ENCODE data around the gene CD160. TPM values are rescaled to one million over a fixed set of nuclear protein-coding genes. Genes with fewer than 3 reads are reported as not detected.

Gene CD160
- total RNA-seq, 1 experiment from 2014 or later = not detected

Other genes with a start within 250 kb of the CD160 start
- 14.1 and 19.8 TPM in 2 replicates for gene GPR89A, start 111.5 kb upstream of the CD160 start, total RNA-seq (2014; rRNA removed; shearing (Covaris generic))
- gene PDZK1, start 12.1 kb upstream of the CD160 start, total RNA-seq (2014; rRNA removed; shearing (Covaris generic)) = 7.9 and 8.2 TPM in 2 replicates
- gene RNF115, start 104.6 kb downstream of the CD160 start, total RNA-seq (2014; rRNA removed; shearing (Covaris generic)) = 6.5 and 9.9 TPM in 2 replicates
- 14.8 and 19.7 TPM in 2 replicates for gene POLR3C, start 104.7 kb downstream of the CD160 start, total RNA-seq (2014; rRNA removed; shearing (Covaris generic))
- 0.63 and 1.6 TPM in 2 replicates for gene NUDT17, start 126.1 kb downstream of the CD160 start, total RNA-seq (2014; rRNA removed; shearing (Covaris generic))
- 15.8 and 25.2 TPM in 2 replicates for gene PIAS3, start 139.6 kb downstream of the CD160 start, total RNA-seq (2014; rRNA removed; shearing (Covaris generic))
- 0.29 and 0.46 TPM in 2 replicates for gene ANKRD35, start 166.4 kb downstream of the CD160 start, total RNA-seq (2014; rRNA removed; shearing (Covaris generic))
- 0.08 and 0.10 TPM in 2 replicates for gene ITGA10, start 190.6 kb downstream of the CD160 start, total RNA-seq (2014; rRNA removed; shearing (Covaris generic))
- 10.5 and 11.1 TPM in 2 replicates for gene PEX11B, start 199.2 kb downstream of the CD160 start, total RNA-seq (2014; rRNA removed; shearing (Covaris generic))
- gene RBM8A, start 208.0 kb downstream of the CD160 start, total RNA-seq (2014; rRNA removed; shearing (Covaris generic)) = 88.3 and 93.5 TPM in 2 replicates
- gene LIX1L, start 238.5 kb downstream of the CD160 start, total RNA-seq (2014; rRNA removed; shearing (Covaris generic)) = 2.5 and 3.0 TPM in 2 replicates
- 0.20 and 1.9 TPM in 2 replicates for gene ANKRD34A, start 245.1 kb downstream of the CD160 start, total RNA-seq (2014; rRNA removed; shearing (Covaris generic))
- gene POLR3GL, start 245.2 kb downstream of the CD160 start, total RNA-seq (2014; rRNA removed; shearing (Covaris generic)) = 7.1 and 7.4 TPM in 2 replicates